Kidney epithelial cell (primary cell): ENCODE measurements around the gene EEIG1. TPM values are rescaled to one million over a fixed set of nuclear protein-coding genes. Genes with fewer than 3 reads are reported as not detected.

ENCODE experiments used
- DNase-seq: peaks from one replicate; pipeline ENCODE4 v3.0.0-alpha.2; 2010; ENCODE audit warnings: low read depth
- H3K27me3 ChIP-seq: 2 replicates; pipeline ENCODE4 v1.6.0; 2011; ENCODE audit warnings: low read length; ENCODE audit not compliant: control insufficient read depth, insufficient read depth
- H3K36me3 ChIP-seq: 2 replicates; pipeline ENCODE4 v1.5.1; 2011; ENCODE audit warnings: low read length; ENCODE audit not compliant: control insufficient read depth, insufficient read depth
- H3K4me3 ChIP-seq: 2 replicates; pipeline ENCODE4 v1.5.1; 2011; ENCODE audit warnings: low read depth, mild to moderate bottlenecking, control low read depth, low read length
- total RNA-seq: library from RNA; depleted of rRNA; stranded (reverse); fragments of >200 nt; gene quantifications from 2 replicates; pipeline ENCODE4 v1.2.3, GENCODE V29; 2015
- TF ChIP-seq, protein P1 (sequence below): IDR thresholded peaks from 2 replicates; pipeline ENCODE4 v1.5.1; 2011; ENCODE audit warnings: mild to moderate bottlenecking, moderate library complexity, low read length, control low read depth, inconsistent platforms; ENCODE audit not compliant: insufficient read depth, poor library complexity, severe bottlenecking

EEIG1 gene
- total RNA-seq, 1 donor from 2014 or later = 16.5 TPM

- Histone ChIP-seq H3K4me3 (no peak overlapping the region), H3K27me3 (no peaks in the 10 kb centered on the region), H3K36me3 (no peaks in the 10 kb centered on the region)
- no peak for DNase-seq
- TF ChIP-seq, protein P1, sequence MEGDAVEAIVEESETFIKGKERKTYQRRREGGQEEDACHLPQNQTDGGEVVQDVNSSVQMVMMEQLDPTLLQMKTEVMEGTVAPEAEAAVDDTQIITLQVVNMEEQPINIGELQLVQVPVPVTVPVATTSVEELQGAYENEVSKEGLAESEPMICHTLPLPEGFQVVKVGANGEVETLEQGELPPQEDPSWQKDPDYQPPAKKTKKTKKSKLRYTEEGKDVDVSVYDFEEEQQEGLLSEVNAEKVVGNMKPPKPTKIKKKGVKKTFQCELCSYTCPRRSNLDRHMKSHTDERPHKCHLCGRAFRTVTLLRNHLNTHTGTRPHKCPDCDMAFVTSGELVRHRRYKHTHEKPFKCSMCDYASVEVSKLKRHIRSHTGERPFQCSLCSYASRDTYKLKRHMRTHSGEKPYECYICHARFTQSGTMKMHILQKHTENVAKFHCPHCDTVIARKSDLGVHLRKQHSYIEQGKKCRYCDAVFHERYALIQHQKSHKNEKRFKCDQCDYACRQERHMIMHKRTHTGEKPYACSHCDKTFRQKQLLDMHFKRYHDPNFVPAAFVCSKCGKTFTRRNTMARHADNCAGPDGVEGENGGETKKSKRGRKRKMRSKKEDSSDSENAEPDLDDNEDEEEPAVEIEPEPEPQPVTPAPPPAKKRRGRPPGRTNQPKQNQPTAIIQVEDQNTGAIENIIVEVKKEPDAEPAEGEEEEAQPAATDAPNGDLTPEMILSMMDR = no peak
Measured at GRCh38 chr9:127987103-127987614, 6.4 kb upstream of the EEIG1 start.

GRCh38 chr9:127985011-127985410, 4.2 kb upstream of the EEIG1 start:
- Histone ChIP-seq H3K27me3 (no peaks in the 10 kb centered on the region), H3K36me3 (no peaks in the 10 kb centered on the region), H3K4me3 (no peak overlapping the region)
- TF ChIP-seq, protein P1 = no peak
- DNase-seq = no peak

- no peak for DNase-seq
- Histone ChIP-seq H3K36me3 (no peaks in the 10 kb centered on the region), H3K4me3 (no peak overlapping the region), H3K27me3 (no peaks in the 10 kb centered on the region)
- TF ChIP-seq, protein P1 = no peak
Measured at GRCh38 chr9:127983847-127984289, 3.1 kb upstream of the EEIG1 start.

DNA sequence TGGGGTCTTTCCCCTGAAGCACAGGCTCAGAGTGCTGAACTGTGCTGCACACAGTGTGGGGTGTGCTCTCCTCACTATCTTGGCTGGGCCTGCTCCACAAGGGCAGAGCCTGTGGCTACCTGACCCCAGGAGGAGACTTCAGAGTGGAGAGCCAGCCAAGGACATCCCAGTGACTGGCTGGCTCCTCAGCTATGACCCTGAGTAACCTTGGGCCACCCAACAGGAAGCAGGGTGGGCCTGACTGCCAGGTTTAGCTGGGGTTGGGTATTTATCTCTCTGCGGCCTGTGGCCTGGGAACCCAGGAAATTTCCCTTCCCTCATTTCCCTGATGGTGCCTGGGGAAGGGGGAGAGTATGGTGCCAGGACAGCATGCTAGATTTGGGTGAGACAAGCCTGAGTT, 2.1 kb upstream of the EEIG1 start:
- Histone ChIP-seq H3K4me3 (no peak overlapping the region), H3K27me3 (no peaks in the 10 kb centered on the region), H3K36me3 (no peaks in the 10 kb centered on the region)
- TF ChIP-seq, protein P1 = no peak
- DNase-seq = no peak

DNA sequence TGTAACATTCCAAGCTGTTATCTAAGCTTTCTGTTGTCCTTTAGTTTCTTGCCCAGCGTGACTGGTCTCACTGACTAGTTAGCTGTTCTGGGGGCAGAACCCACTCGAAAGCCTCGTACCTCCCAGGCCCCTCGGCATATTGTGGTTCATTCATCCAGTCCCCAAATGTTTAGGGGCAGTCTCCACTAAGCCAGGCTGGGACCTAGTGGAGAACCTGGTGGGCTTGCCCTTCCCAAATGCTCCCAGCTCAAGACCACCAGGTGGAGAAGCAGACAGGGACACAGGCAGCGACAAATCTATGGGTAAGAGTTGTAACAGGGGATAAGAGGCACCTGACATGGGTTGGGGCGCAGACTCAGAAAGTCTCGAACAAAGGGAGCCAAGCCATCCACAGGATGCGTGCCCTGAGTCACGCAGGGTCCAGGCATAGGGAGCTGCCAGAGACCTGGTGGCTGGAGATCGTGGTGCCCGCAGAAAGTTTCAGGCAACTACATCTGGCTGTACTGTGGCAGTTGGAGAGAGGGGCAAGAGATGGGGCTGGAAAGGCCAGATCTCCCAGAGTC, 851 bp upstream of the EEIG1 start:
- Histone ChIP-seq H3K36me3 (no peaks in the 10 kb centered on the region), H3K4me3 (peak overlapping the region; percentile 35), H3K27me3 (no peaks in the 10 kb centered on the region)
- DNase-seq = no peak
- TF ChIP-seq, protein P1 = no peak
